Kidney epithelial cell (primary cell): ENCODE results near the gene NOS1. TPM values are rescaled to one million over a fixed set of nuclear protein-coding genes. Genes with fewer than 3 reads are reported as not detected.
A peak's percentile ranks its signal among the peaks of the same experiment; 100 is the strongest.
"Not testable (repeated sequence)": the region's sequence is repeated elsewhere in the genome, so short reads cannot be mapped to it uniquely, and the experiment has no call there.

Experiments used
- DNase-seq: peaks from one replicate; pipeline ENCODE4 v3.0.0-alpha.2; 2010; ENCODE audit warnings: low read depth
- H3K27me3 ChIP-seq: 2 replicates; pipeline ENCODE4 v1.6.0; 2011; ENCODE audit warnings: low read length; ENCODE audit not compliant: control insufficient read depth, insufficient read depth
- H3K36me3 ChIP-seq: 2 replicates; pipeline ENCODE4 v1.5.1; 2011; ENCODE audit warnings: low read length; ENCODE audit not compliant: control insufficient read depth, insufficient read depth
- H3K4me3 ChIP-seq: 2 replicates; pipeline ENCODE4 v1.5.1; 2011; ENCODE audit warnings: low read depth, mild to moderate bottlenecking, control low read depth, low read length
- total RNA-seq: library from RNA; depleted of rRNA; stranded (reverse); fragments of >200 nt; gene quantifications from 2 replicates; pipeline ENCODE4 v1.2.3, GENCODE V29; 2015
- TF ChIP-seq, protein P1 (sequence below): IDR thresholded peaks from 2 replicates; pipeline ENCODE4 v1.5.1; 2011; ENCODE audit warnings: mild to moderate bottlenecking, moderate library complexity, low read length, control low read depth, inconsistent platforms; ENCODE audit not compliant: insufficient read depth, poor library complexity, severe bottlenecking

Gene NOS1
- total RNA-seq, 1 donor from 2014 or later, result 0.04 TPM

- TF ChIP-seq, protein P1, sequence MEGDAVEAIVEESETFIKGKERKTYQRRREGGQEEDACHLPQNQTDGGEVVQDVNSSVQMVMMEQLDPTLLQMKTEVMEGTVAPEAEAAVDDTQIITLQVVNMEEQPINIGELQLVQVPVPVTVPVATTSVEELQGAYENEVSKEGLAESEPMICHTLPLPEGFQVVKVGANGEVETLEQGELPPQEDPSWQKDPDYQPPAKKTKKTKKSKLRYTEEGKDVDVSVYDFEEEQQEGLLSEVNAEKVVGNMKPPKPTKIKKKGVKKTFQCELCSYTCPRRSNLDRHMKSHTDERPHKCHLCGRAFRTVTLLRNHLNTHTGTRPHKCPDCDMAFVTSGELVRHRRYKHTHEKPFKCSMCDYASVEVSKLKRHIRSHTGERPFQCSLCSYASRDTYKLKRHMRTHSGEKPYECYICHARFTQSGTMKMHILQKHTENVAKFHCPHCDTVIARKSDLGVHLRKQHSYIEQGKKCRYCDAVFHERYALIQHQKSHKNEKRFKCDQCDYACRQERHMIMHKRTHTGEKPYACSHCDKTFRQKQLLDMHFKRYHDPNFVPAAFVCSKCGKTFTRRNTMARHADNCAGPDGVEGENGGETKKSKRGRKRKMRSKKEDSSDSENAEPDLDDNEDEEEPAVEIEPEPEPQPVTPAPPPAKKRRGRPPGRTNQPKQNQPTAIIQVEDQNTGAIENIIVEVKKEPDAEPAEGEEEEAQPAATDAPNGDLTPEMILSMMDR, result no peak
- Histone ChIP-seq H3K4me3 (peak overlapping the region; percentile 99), H3K27me3 (no peaks in the 10 kb centered on the region), H3K36me3 (no peaks in the 10 kb centered on the region)
- DNase-seq, result no peak
Observed at GRCh38 chr12:117189725-117190209, 171.7 kb downstream of the NOS1 start.

- Histone ChIP-seq H3K4me3 (peak overlapping the region; percentile 99), H3K36me3 (no peaks in the 10 kb centered on the region), H3K27me3 (no peaks in the 10 kb centered on the region)
- TF ChIP-seq, protein P1, result no peak
- DNase-seq, result peak; percentile 12
Observed at GRCh38 chr12:117188961-117189724, 172.3 kb downstream of the NOS1 start.

DNA sequence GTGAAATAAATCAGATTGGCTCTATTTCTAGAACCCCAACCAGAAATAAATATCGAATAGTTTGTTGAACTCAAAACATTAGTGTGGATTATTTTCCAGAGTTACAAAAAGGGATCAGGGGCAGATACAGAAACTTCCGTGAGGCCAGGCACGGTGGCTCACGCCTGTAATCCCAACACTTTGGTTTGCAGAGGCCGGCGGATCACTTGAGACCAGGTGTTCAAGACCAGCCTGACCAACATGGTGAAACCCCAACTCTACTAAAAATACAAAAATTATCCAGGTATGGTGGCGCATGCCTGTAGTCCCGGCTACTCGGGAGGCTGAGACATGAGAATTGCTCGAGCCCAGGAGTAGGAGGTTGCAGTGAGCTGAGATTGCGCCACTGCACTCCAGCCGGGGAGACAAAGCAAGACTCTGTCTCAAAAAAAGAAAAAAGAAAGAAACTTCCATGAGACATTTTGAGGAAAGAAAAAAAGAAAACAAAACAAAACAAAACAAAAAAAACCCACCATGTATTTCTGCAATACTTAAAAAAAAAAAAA is 173.2 kb downstream of the NOS1 start:
- no peak for DNase-seq
- TF ChIP-seq, protein P1, result no peak

DNA sequence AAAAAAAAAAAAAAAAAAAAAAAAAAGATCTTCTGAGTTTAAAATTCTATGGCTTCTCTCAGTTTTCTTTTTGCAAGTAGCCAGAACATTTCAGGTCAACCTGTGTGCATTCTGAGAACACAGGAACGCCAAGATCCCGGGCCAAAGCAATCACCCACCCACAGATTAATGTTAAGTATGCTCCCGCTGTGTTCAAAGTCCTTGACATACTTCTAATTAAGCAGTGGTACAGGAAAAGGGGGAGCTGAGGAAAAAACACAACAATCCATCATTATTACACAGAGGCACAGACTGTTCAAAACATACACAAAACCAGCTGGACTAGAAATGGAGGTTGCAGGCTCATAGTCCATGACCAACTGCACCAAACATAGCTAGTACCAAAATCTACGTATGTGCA is 174.0 kb downstream of the NOS1 start:
- H3K4me3 ChIP-seq, result no peak overlapping the region
- TF ChIP-seq, protein P1, result no peak
- no peak for DNase-seq
- H3K27me3 ChIP-seq, result no peaks in the 10 kb centered on the region
- no peaks in the 10 kb centered on the region for H3K36me3 ChIP-seq

More for the DNA sequence above, 173.2 kb downstream of the NOS1 start:
- Histone ChIP-seq H3K36me3 (no peaks in the 10 kb centered on the region), H3K4me3 (no peak overlapping the region), H3K27me3 (no peaks in the 10 kb centered on the region)

- TF ChIP-seq, protein P1, result no peak
- no peak for DNase-seq
- no peaks in the 10 kb centered on the region for H3K27me3 ChIP-seq
- no peak overlapping the region for H3K4me3 ChIP-seq
- H3K36me3 ChIP-seq, result no peaks in the 10 kb centered on the region
Observed at GRCh38 chr12:117182866-117183265, 178.6 kb downstream of the NOS1 start.

DNA sequence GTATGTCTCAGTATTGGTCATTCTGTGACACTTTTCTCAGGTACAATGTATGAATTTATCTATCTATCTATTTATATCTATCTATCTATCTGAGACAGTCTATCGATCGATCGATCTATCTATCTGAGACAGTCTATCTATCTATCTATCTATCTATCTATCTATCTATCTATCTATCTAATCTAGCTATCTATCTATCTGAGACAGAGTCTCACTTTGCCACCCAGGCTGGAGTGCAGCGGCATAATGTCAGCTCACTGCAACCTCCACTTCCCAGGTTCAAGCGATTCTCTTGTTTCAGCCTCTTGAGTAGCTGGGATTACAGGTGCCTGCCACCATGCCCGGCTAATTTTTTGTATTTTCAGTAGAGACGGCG is 180.0 kb downstream of the NOS1 start:
- H3K36me3 ChIP-seq, DNase-seq, H3K4me3 ChIP-seq, H3K27me3 ChIP-seq: not testable (repeated sequence)
